SJCRH30 (cell line): ENCODE results near the gene TLX1. TPM values are rescaled to one million over a fixed set of nuclear protein-coding genes. Genes with fewer than 3 reads are reported as not detected.

Source experiments
- DNase-seq, 2 experiments: peaks; one replicate each; pipeline ENCODE4 v3.0.0-alpha.2; 2015 to 2020
- H3K27ac ChIP-seq: fragments of 250-450 bp; sonication (Bioruptor Pico); 2 replicates; pipeline ENCODE4 v1.5.1; 2020; ENCODE audit warnings: mild to moderate bottlenecking, moderate library complexity
- H3K27me3 ChIP-seq: fragments of 250-450 bp; sonication (Bioruptor Pico); 2 replicates; pipeline ENCODE4 v1.5.1; 2020; ENCODE audit warnings: mild to moderate bottlenecking, moderate library complexity
- H3K36me3 ChIP-seq: fragments of 250-450 bp; sonication (Bioruptor Pico); 2 replicates; pipeline ENCODE4 v1.5.1; 2020; ENCODE audit warnings: mild to moderate bottlenecking, moderate library complexity
- H3K4me1 ChIP-seq: fragments of 250-450 bp; sonication (Bioruptor Pico); 2 replicates; pipeline ENCODE4 v1.5.1; 2020; ENCODE audit warnings: mild to moderate bottlenecking, moderate library complexity
- H3K4me3 ChIP-seq: fragments of 250-450 bp; sonication (Bioruptor Pico); 2 replicates; pipeline ENCODE4 v1.5.1; 2020; ENCODE audit warnings: mild to moderate bottlenecking, moderate library complexity
- H3K9me3 ChIP-seq: fragments of 250-450 bp; sonication (Bioruptor Pico); replicated peaks from 2 replicates; pipeline ENCODE4 v1.5.1; 2020; ENCODE audit warnings: mild to moderate bottlenecking, moderate library complexity
- total RNA-seq: library from RNA; depleted of rRNA; stranded (reverse); fragments of >200 nt; shearing (Covaris generic); gene quantifications from 2 replicates; pipeline ENCODE4 v1.2.3, GENCODE V29; 2014; rRNA removed

TLX1 gene
- not detected in 2 replicates for total RNA-seq

GRCh38 chr10:101130984-101131961 lies at the start of gene TLX1:
TLX1 (plus strand) TSS chr10:101131300; CDS start chr10:101131542, 242 bp downstream.
- DNase-seq: no peak
- Histone ChIP-seq H3K4me1 (no peaks in the 10 kb centered on the region), H3K4me3 (peak within 1 kb of the TSS; percentile 20; the same call in 1 of the 2 replicates), H3K27me3 (peaks cover 25% of the 10 kb centered on the region), H3K36me3 (no peaks in the 10 kb centered on the region), H3K9me3 (no peaks in the 10 kb centered on the region), H3K27ac (no peak within 1 kb of the TSS)

- H3K27me3 ChIP-seq: peaks cover 8% of the 10 kb centered on the region
- H3K4me3 ChIP-seq: no peak overlapping the region
- H3K9me3 ChIP-seq: no peaks in the 10 kb centered on the region
- no peaks in the 10 kb centered on the region for H3K36me3 ChIP-seq
- DNase-seq: no peak
- no peaks in the 10 kb centered on the region for H3K4me1 ChIP-seq
- H3K27ac ChIP-seq: no peak overlapping the region
Observed at GRCh38 chr10:101085846-101086245, 45.3 kb upstream of the TLX1 start.

GRCh38 chr10:101087376-101087775 lies 43.7 kb upstream of the TLX1 start:
- Histone ChIP-seq H3K9me3 (no peaks in the 10 kb centered on the region), H3K4me3 (no peak overlapping the region), H3K27me3 (peaks cover 11% of the 10 kb centered on the region), H3K27ac (no peak overlapping the region), H3K4me1 (no peaks in the 10 kb centered on the region), H3K36me3 (no peaks in the 10 kb centered on the region)
- DNase-seq: no peak

GRCh38 chr10:101087965-101088364 lies 43.1 kb upstream of the TLX1 start:
- no peaks in the 10 kb centered on the region for H3K9me3 ChIP-seq
- H3K36me3 ChIP-seq: no peaks in the 10 kb centered on the region
- DNase-seq: no peak
- no peak overlapping the region for H3K4me3 ChIP-seq
- peaks cover 12% of the 10 kb centered on the region for H3K27me3 ChIP-seq
- no peaks in the 10 kb centered on the region for H3K4me1 ChIP-seq
- H3K27ac ChIP-seq: no peak overlapping the region

GRCh38 chr10:101089520-101090299 lies 41.4 kb upstream of the TLX1 start:
- no peak for DNase-seq
- Histone ChIP-seq H3K4me1 (no peaks in the 10 kb centered on the region), H3K4me3 (no peak overlapping the region), H3K36me3 (no peaks in the 10 kb centered on the region), H3K27ac (no peak overlapping the region), H3K27me3 (peaks cover 28% of the 10 kb centered on the region), H3K9me3 (no peaks in the 10 kb centered on the region)

- Histone ChIP-seq H3K9me3 (no peaks in the 10 kb centered on the region), H3K27me3 (peaks cover 31% of the 10 kb centered on the region)
- no peak for DNase-seq
Observed at GRCh38 chr10:101090597-101090996, 40.5 kb upstream of the TLX1 start.

GRCh38 chr10:101091546-101092290 lies 39.4 kb upstream of the TLX1 start:
- no peak overlapping the region for H3K4me3 ChIP-seq
- no peaks in the 10 kb centered on the region for H3K4me1 ChIP-seq
- DNase-seq: no peak
- no peaks in the 10 kb centered on the region for H3K9me3 ChIP-seq
- no peak overlapping the region for H3K27ac ChIP-seq
- no peaks in the 10 kb centered on the region for H3K36me3 ChIP-seq
- H3K27me3 ChIP-seq: peaks cover 31% of the 10 kb centered on the region

More at GRCh38 chr10:101090597-101090996, 40.5 kb upstream of the TLX1 start:
- no peaks in the 10 kb centered on the region for H3K4me1 ChIP-seq
- H3K36me3 ChIP-seq: no peaks in the 10 kb centered on the region
- H3K27ac ChIP-seq: no peak overlapping the region
- H3K4me3 ChIP-seq: no peak overlapping the region

- Histone ChIP-seq H3K4me1 (no peaks in the 10 kb centered on the region), H3K36me3 (no peaks in the 10 kb centered on the region), H3K4me3 (no peak overlapping the region), H3K27me3 (peaks cover 31% of the 10 kb centered on the region), H3K9me3 (no peaks in the 10 kb centered on the region), H3K27ac (no peak overlapping the region)
- DNase-seq: no peak
Observed at GRCh38 chr10:101092881-101093354, 38.2 kb upstream of the TLX1 start.

- no peak for DNase-seq
- Histone ChIP-seq H3K4me3 (no peak overlapping the region), H3K36me3 (no peaks in the 10 kb centered on the region), H3K9me3 (no peaks in the 10 kb centered on the region), H3K27ac (no peak overlapping the region), H3K27me3 (peaks cover 27% of the 10 kb centered on the region), H3K4me1 (no peaks in the 10 kb centered on the region)
Observed at GRCh38 chr10:101094121-101094879, 36.8 kb upstream of the TLX1 start.

- no peaks in the 10 kb centered on the region for H3K4me1 ChIP-seq
- H3K9me3 ChIP-seq: no peaks in the 10 kb centered on the region
- no peak overlapping the region for H3K4me3 ChIP-seq
- H3K27me3 ChIP-seq: peaks cover 27% of the 10 kb centered on the region
- H3K27ac ChIP-seq: no peak overlapping the region
- no peak for DNase-seq
- no peaks in the 10 kb centered on the region for H3K36me3 ChIP-seq
Observed at GRCh38 chr10:101095004-101095403, 36.1 kb upstream of the TLX1 start.

GRCh38 chr10:101095550-101096213 lies 35.4 kb upstream of the TLX1 start:
- DNase-seq: peak; percentile 80 to 92
- no peak overlapping the region for H3K4me3 ChIP-seq
- H3K27me3 ChIP-seq: peaks cover 27% of the 10 kb centered on the region
- H3K27ac ChIP-seq: no peak overlapping the region
- H3K36me3 ChIP-seq: no peaks in the 10 kb centered on the region
- H3K4me1 ChIP-seq: no peaks in the 10 kb centered on the region
- H3K9me3 ChIP-seq: no peaks in the 10 kb centered on the region

- H3K9me3 ChIP-seq: no peaks in the 10 kb centered on the region
- no peak for DNase-seq
- peaks cover 27% of the 10 kb centered on the region for H3K27me3 ChIP-seq
- H3K4me1 ChIP-seq: no peaks in the 10 kb centered on the region
- H3K27ac ChIP-seq: no peak overlapping the region
- H3K4me3 ChIP-seq: no peak overlapping the region
- no peaks in the 10 kb centered on the region for H3K36me3 ChIP-seq
Observed at GRCh38 chr10:101096378-101096777, 34.7 kb upstream of the TLX1 start.

GRCh38 chr10:101097881-101098280 lies 33.2 kb upstream of the TLX1 start:
- H3K9me3 ChIP-seq: no peaks in the 10 kb centered on the region
- no peaks in the 10 kb centered on the region for H3K36me3 ChIP-seq
- DNase-seq: no peak
- H3K4me1 ChIP-seq: no peaks in the 10 kb centered on the region
- no peak overlapping the region for H3K4me3 ChIP-seq
- H3K27ac ChIP-seq: no peak overlapping the region
- peaks cover 29% of the 10 kb centered on the region for H3K27me3 ChIP-seq
